GM20431 (cell line): ENCODE measurements around the gene PSMC3.

Experiments
- in situ Hi-C: fragments of 300-500 bp; cut with MseI, MboI; formaldehyde crosslinking; loops from one replicate; pipeline ENCODE4 v1.15.0; 2020; ENCODE audit warnings: low sequenced_read_pairs; ENCODE audit not compliant: unreplicated experiment

The PSMC3 gene

GRCh38 chr11:47398551-47398950 lies 27.7 kb downstream of the PSMC3 start:
- in situ Hi-C loops: no loop called here

GRCh38 chr11:47398011-47398410 lies 28.2 kb downstream of the PSMC3 start:
- in situ Hi-C loops: no loop called here

- in situ Hi-C loops: no loop called here
Observed at GRCh38 chr11:47396049-47396320, 30.3 kb downstream of the PSMC3 start.

DNA sequence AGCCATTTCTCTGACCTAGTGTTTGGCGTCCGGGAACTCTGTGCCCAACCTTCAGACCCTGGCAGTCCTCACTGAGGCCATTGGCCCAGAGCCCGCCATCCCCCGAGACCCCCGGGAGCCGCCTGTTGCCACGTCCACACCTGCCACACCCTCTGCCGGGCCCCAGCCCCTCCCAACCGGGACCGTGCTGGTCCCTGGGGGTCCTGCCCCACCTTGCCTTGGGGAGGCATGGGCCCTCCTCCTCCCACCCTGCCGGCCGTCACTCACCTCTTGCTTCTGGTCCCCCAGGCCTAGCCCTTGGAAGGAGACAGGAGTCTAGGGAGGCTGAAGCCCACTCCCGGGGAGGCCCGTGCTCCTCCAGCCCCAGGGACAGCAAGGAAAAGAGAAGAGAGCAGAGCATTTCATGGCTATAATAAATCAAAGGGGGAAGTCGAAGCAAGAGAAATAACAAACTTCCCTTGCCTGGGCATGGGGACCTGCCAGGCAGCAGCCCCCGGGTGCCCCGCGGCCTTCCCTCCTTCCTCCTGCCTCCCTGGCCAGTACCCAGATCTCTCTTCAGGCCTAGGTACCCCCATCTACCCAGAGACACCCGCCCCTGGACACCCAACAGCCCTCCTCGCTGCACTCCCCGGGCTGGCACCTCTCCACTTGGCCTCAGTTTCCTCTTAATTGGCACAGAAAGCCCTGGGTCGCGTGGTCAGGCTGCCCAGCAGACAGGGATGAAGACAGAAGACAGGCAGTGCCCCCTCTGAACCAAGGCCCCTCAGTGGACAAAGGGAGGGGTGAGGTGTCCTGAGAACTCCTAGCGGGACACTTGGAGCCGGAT lies 30.8 kb downstream of the PSMC3 start:
- in situ Hi-C loops: no loop called here

- in situ Hi-C loops: no loop called here
Observed at GRCh38 chr11:47394322-47395222, 31.7 kb downstream of the PSMC3 start.

DNA sequence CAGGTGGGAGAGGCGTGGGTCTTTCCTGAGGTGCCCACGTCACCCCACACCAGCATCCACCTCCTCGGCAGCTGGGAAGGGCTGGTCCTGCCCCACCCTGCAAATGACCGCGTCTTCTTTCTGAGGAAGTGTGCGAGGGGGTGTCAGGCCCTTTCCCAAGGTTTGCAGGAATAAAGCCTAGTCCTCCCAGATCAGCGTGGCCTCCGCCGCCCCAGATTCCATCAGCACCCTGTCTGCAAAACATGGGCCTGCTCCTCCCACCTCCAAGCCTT lies 32.3 kb downstream of the PSMC3 start:
- in situ Hi-C loops: no loop called here

GRCh38 chr11:47393163-47394049 lies 32.8 kb downstream of the PSMC3 start:
- in situ Hi-C loops: no loop called here

GRCh38 chr11:47392546-47393162 lies 33.6 kb downstream of the PSMC3 start:
- in situ Hi-C loops: no loop called here

GRCh38 chr11:47391711-47392432 lies 34.4 kb downstream of the PSMC3 start:
- in situ Hi-C loops: no loop called here

- in situ Hi-C loops: no loop called here
Observed at GRCh38 chr11:47391077-47391583, 35.1 kb downstream of the PSMC3 start.

DNA sequence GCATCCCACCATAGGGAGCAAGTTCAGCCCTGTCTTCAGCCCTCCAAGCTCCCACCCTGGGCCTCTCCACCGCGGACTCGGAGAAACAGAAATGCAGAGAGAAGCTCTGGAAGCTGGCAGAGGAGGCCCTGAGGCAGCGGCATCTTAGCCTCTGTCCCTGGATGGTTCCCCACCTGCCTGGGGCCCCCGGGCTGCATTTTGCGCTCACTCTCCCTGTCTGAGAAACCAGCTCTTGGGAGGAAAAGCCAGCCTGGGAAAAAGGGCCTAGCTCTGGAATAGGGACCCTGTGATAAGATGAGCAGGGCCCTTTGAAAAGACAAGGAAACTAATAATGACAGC lies 35.8 kb downstream of the PSMC3 start:
- in situ Hi-C loops: no loop called here

GRCh38 chr11:47389577-47390421 lies 36.4 kb downstream of the PSMC3 start:
- in situ Hi-C loops: no loop called here

GRCh38 chr11:47388697-47389576 lies 37.3 kb downstream of the PSMC3 start:
- in situ Hi-C loops: no loop called here

GRCh38 chr11:47387944-47388696 lies 38.1 kb downstream of the PSMC3 start:
- in situ Hi-C loops: no loop called here

DNA sequence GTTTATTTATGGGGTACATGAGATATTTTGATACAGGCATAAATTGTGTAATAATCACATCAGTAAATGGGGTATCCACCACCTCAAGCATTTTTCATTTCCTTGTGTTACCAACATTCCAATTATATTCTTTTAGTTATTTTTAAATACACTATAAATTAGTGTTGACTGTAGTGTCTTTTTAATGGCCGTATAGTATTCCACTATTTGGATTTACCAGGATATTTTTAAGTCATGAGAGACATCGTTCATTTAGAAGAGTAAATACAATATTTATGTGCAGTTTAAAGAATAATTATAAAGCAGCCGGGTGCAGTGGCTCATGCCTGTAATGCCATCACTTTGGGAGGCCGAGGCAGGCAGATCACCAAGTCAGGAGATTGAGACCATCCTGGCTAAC lies 41.7 kb downstream of the PSMC3 start:
- in situ Hi-C loops: no loop called here

DNA sequence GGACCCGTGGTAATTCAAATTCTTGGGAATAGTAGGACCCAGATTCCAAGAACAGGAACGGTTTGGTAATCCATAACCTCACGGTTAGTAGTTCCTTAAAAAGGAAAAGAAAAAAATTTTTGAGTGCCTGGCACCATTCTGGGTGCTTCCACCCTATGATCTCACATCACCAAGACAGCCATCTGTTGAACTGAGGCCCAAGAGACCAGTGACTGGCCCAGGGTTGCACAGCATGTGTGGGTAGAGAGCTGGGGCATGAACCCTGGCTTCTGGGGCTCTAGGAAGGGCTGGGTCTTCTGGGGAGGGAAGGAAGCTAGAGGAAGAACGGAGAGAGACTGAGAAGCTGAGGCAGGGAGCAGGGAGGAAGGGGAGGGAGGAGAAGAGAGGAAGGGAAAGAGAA lies 43.2 kb downstream of the PSMC3 start:
- in situ Hi-C loops: no loop called here

- in situ Hi-C loops: no loop called here
Observed at GRCh38 chr11:47380078-47380477, 46.2 kb downstream of the PSMC3 start.
